IPS DF 4.7 (cell line): ENCODE results near the gene ELK4.

Source experiments
- DNase-seq: peaks from one replicate; pipeline ENCODE4 v3.0.0-alpha.2; 2013; ENCODE audit warnings: low spot score; ENCODE audit errors: extremely low read depth

The ELK4 gene

GRCh38 chr1:205596876-205597275 is 34.9 kb downstream of the ELK4 start:
- no peak for DNase-seq

GRCh38 chr1:205595861-205596260 is 36.0 kb downstream of the ELK4 start:
- DNase-seq: no peak

- no peak for DNase-seq
Measured at GRCh38 chr1:205595435-205595834, 36.4 kb downstream of the ELK4 start.

GRCh38 chr1:205594846-205595245 is 37.0 kb downstream of the ELK4 start:
- no peak for DNase-seq

GRCh38 chr1:205593967-205594366 is 37.8 kb downstream of the ELK4 start:
- no peak for DNase-seq

GRCh38 chr1:205593532-205593931 is 38.3 kb downstream of the ELK4 start:
- DNase-seq: no peak

- DNase-seq: no peak
Measured at GRCh38 chr1:205592443-205593003, 39.3 kb downstream of the ELK4 start.

GRCh38 chr1:205591522-205592351 is 40.1 kb downstream of the ELK4 start:
- no peak for DNase-seq

GRCh38 chr1:205590777-205591513 is 40.9 kb downstream of the ELK4 start:
- DNase-seq: no peak

GRCh38 chr1:205590457-205590768 is 41.4 kb downstream of the ELK4 start:
- no peak for DNase-seq

- DNase-seq: no peak
Measured at GRCh38 chr1:205589618-205590456, 42.0 kb downstream of the ELK4 start.

- no peak for DNase-seq
Measured at GRCh38 chr1:205589046-205589445, 42.8 kb downstream of the ELK4 start.

GRCh38 chr1:205588636-205589035 is 43.2 kb downstream of the ELK4 start:
- DNase-seq: no peak

GRCh38 chr1:205587581-205587980 is 44.2 kb downstream of the ELK4 start:
- no peak for DNase-seq

- DNase-seq: no peak
Measured at GRCh38 chr1:205585835-205586785, 45.7 kb downstream of the ELK4 start.

GRCh38 chr1:205585169-205585834 is 46.5 kb downstream of the ELK4 start:
- DNase-seq: no peak

GRCh38 chr1:205584732-205585131 is 47.1 kb downstream of the ELK4 start:
- no peak for DNase-seq

- DNase-seq: no peak
Measured at GRCh38 chr1:205583461-205584130, 48.2 kb downstream of the ELK4 start.
